Measurements from ENCODE around the gene RDH12.

DNA sequence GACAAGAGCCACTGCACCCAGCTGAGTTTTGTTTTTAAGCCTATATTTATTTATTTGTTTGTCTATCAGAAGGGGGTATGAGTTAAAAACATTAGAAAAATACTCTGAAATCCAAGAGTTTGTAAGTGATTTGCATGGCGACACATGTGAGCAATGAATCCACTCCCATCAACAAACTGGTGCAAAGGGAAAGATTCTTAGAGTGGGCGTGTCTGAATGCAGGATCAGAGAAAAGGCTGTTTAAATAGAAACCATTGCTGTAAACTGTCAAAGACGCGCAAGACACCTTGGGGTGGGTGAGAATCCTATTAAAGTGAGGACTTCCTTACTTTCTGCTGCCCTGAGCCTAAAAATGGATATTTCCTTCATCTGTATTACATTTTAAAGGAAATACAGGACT, 62.8 kb downstream of the RDH12 start:
- no peak for TF ChIP-seq CTCF (conservative IDR thresholded peaks at IDR 0.05; ENCODE audit: low read depth, low read length)
- no peak for TF ChIP-seq EZH2 (IDR thresholded peaks at IDR 0.05; ENCODE audit: borderline replicate concordance, low read depth, low read length, poor library complexity, severe bottlenecking)

All from A673 (cell line).